Calu3 (cell line): ENCODE data around the gene RBP7. TPM values are rescaled to one million over a fixed set of nuclear protein-coding genes. Genes with fewer than 3 reads are reported as not detected.
"Not testable (repeated sequence)": the region's sequence is repeated elsewhere in the genome, so short reads cannot be mapped to it uniquely, and the experiment has no call there.

Source experiments
- BruUV-seq: library from RNA; stranded (reverse); fragments of 400-500 nt; replicated peaks from 2 replicates; lab custom pipeline; 2021; lab: Mats Ljungman, UMichigan
- CTCF ChIA-PET: fragments of 300-600 bp; sonication (Branson Sonifier 250); formaldehyde crosslinking; loops from one replicate; lab custom pipeline; 2022; ENCODE audit warnings: antibody characterized with exemption; lab: Charles Lee
- DNase-seq: peaks from one replicate; pipeline ENCODE4 v3.0.0; 2022
- H3K27ac Mint-ChIP-seq: one replicate; pipeline ENCODE4 v1.8.0; 2022; ENCODE audit warnings: mixed read lengths; ENCODE audit not compliant: unreplicated experiment
- H3K27me3 Mint-ChIP-seq: one replicate; pipeline ENCODE4 v1.8.0; 2022; ENCODE audit warnings: mixed read lengths; ENCODE audit not compliant: unreplicated experiment
- H3K36me3 Mint-ChIP-seq: one replicate; pipeline ENCODE4 v1.8.0; 2022; ENCODE audit warnings: mild to moderate bottlenecking, moderate library complexity, mixed read lengths; ENCODE audit not compliant: insufficient read depth, unreplicated experiment
- H3K4me1 Mint-ChIP-seq: one replicate; pipeline ENCODE4 v1.8.0; 2022; ENCODE audit warnings: mild to moderate bottlenecking, low read depth, mixed read lengths; ENCODE audit not compliant: unreplicated experiment
- H3K4me3 Mint-ChIP-seq: one replicate; pipeline ENCODE4 v1.8.0; 2022; ENCODE audit warnings: mild to moderate bottlenecking, low read depth, moderate library complexity, mixed read lengths; ENCODE audit not compliant: unreplicated experiment
- H3K9me3 Mint-ChIP-seq: one replicate; pipeline ENCODE4 v1.8.0; 2022; ENCODE audit warnings: low read depth, mixed read lengths; ENCODE audit not compliant: unreplicated experiment
- CTCF ChIP-seq: fragments of 200-600 bp; IDR thresholded peaks from one replicate; pipeline ENCODE4 v1.8.0; 2022; ENCODE audit warnings: antibody characterized with exemption; ENCODE audit not compliant: unreplicated experiment
- intact Hi-C: fragments of 100-400 bp; cut with micrococcal nuclease; formaldehyde crosslinking; loops from one replicate; pipeline ENCODE4 v1.10.0; 2022; ENCODE audit not compliant: unreplicated experiment
- total RNA-seq: library from RNA; stranded (reverse); gene quantifications from 2 replicates; pipeline ENCODE4 v1.2.3, GENCODE V29; 2022

Gene RBP7
- total RNA-seq, 1 experiment from 2014 or later = 0.83 TPM

- no peaks in the 10 kb centered on the region for H3K4me1 Mint-ChIP-seq
- H3K9me3 Mint-ChIP-seq = no peaks in the 10 kb centered on the region
- no peaks in the 10 kb centered on the region for H3K27me3 Mint-ChIP-seq
- BruUV-seq = no TSS peak
- intact Hi-C loops = no loop called here
- no peak overlapping the region for H3K27ac Mint-ChIP-seq
- CTCF ChIA-PET = no interaction called here
- no peak for TF ChIP-seq CTCF
- H3K36me3 Mint-ChIP-seq = no peaks in the 10 kb centered on the region
- H3K4me3 Mint-ChIP-seq = no peak overlapping the region
- DNase-seq = no peak
Measured at GRCh38 chr1:10022656-10023055, 25.6 kb downstream of the RBP7 start.

GRCh38 chr1:10025354-10025753, 28.3 kb downstream of the RBP7 start:
- H3K27me3 Mint-ChIP-seq = no peaks in the 10 kb centered on the region
- CTCF ChIA-PET = no interaction called here

GRCh38 chr1:10027027-10027426, 30.0 kb downstream of the RBP7 start:
- no peaks in the 10 kb centered on the region for H3K9me3 Mint-ChIP-seq
- no peak for TF ChIP-seq CTCF
- no peaks in the 10 kb centered on the region for H3K36me3 Mint-ChIP-seq
- DNase-seq = no peak
- H3K27ac Mint-ChIP-seq = no peak overlapping the region
- CTCF ChIA-PET = no interaction called here
- BruUV-seq = no TSS peak
- no peaks in the 10 kb centered on the region for H3K27me3 Mint-ChIP-seq
- intact Hi-C loops = no loop called here
- H3K4me1 Mint-ChIP-seq = no peaks in the 10 kb centered on the region
- no peak overlapping the region for H3K4me3 Mint-ChIP-seq

More at GRCh38 chr1:10025354-10025753, 28.3 kb downstream of the RBP7 start:
- BruUV-seq = no TSS peak
- no peak for TF ChIP-seq CTCF
- no peak for DNase-seq
- Mint-ChIP-seq H3K36me3 (no peaks in the 10 kb centered on the region), H3K4me1 (no peaks in the 10 kb centered on the region), H3K27ac (no peak overlapping the region), H3K4me3 (no peak overlapping the region), H3K9me3 (no peaks in the 10 kb centered on the region)
- intact Hi-C loops = no loop called here

- H3K4me3 Mint-ChIP-seq, H3K9me3 Mint-ChIP-seq, H3K4me1 Mint-ChIP-seq, intact Hi-C loops, H3K27me3 Mint-ChIP-seq, CTCF ChIA-PET, DNase-seq, H3K27ac Mint-ChIP-seq, BruUV-seq: not testable (repeated sequence)
- peaks cover 14% of the 10 kb centered on the region for H3K36me3 Mint-ChIP-seq
Measured at GRCh38 chr1:10028956-10029500, 32.0 kb downstream of the RBP7 start.

- intact Hi-C loops = no loop called here
- DNase-seq = no peak
- no TSS peak for BruUV-seq
- Mint-ChIP-seq H3K27me3 (no peaks in the 10 kb centered on the region), H3K27ac (no peak overlapping the region), H3K4me3 (no peak overlapping the region), H3K9me3 (no peaks in the 10 kb centered on the region), H3K4me1 (no peaks in the 10 kb centered on the region), H3K36me3 (peaks cover 21% of the 10 kb centered on the region)
- TF ChIP-seq CTCF = no peak
- CTCF ChIA-PET = no interaction called here
Measured at GRCh38 chr1:10031461-10031860, 34.4 kb downstream of the RBP7 start.
